Measurements from ENCODE around the gene BPHL.
"Not testable (repeated sequence)": the region's sequence is repeated elsewhere in the genome, so short reads cannot be mapped to it uniquely, and the experiment has no call there.

Gene BPHL

GRCh38 chr6:3124667-3125066, 6.2 kb downstream of the BPHL start:
- DNase-seq: no peak

GRCh38 chr6:3125815-3126214, 7.3 kb downstream of the BPHL start:
- DNase-seq: no peak

- no peak for DNase-seq
These were observed 10.0 kb downstream of the BPHL start for GRCh38 chr6:3128356-3129108.

GRCh38 chr6:3131695-3132094, 13.2 kb downstream of the BPHL start:
- DNase-seq: no peak

GRCh38 chr6:3133515-3133914, 15.0 kb downstream of the BPHL start:
- no peak for DNase-seq

GRCh38 chr6:3135668-3136291, 17.3 kb downstream of the BPHL start:
- DNase-seq: no peak

GRCh38 chr6:3136292-3137011, 17.9 kb downstream of the BPHL start:
- DNase-seq: no peak

- DNase-seq: no peak
These were observed 18.7 kb downstream of the BPHL start for GRCh38 chr6:3137057-3137777.

- DNase-seq: not testable (repeated sequence)
These were observed 19.4 kb downstream of the BPHL start for GRCh38 chr6:3137873-3138272.

GRCh38 chr6:3138341-3138740, 19.8 kb downstream of the BPHL start:
- DNase-seq: no peak

- no peak for DNase-seq
These were observed 20.8 kb downstream of the BPHL start for GRCh38 chr6:3139090-3139903.

GRCh38 chr6:3140201-3140600, 21.7 kb downstream of the BPHL start:
- no peak for DNase-seq

GRCh38 chr6:3142536-3142935, 24.0 kb downstream of the BPHL start:
- DNase-seq: no peak

GRCh38 chr6:3143158-3143557, 24.6 kb downstream of the BPHL start:
- no peak for DNase-seq

- DNase-seq: no peak
These were observed 26.1 kb downstream of the BPHL start for GRCh38 chr6:3144571-3144970.

GRCh38 chr6:3147914-3148757, 29.6 kb downstream of the BPHL start:
- no peak for DNase-seq

- no peak for DNase-seq
These were observed 33.2 kb downstream of the BPHL start for GRCh38 chr6:3151691-3152090.

GRCh38 chr6:3152689-3153088, 34.2 kb downstream of the BPHL start:
- DNase-seq: no peak

- DNase-seq: not testable (repeated sequence)
These were observed 36.9 kb downstream of the BPHL start for GRCh38 chr6:3155416-3155815.

GRCh38 chr6:3156184-3157130, 37.9 kb downstream of the BPHL start:
- DNase-seq: peak; percentile 19 to 29

All from stimulated activated CD4-positive, alpha-beta T cell treated with anti-CD3 and anti-CD28 coated beads, Interleukin-2, amount 100 ng/mL, for 24 hours (primary cell).